Measurements from ENCODE around the gene NDRG4.
A peak's percentile ranks its signal among the peaks of the same experiment; 100 is the strongest.
"Not testable (repeated sequence)": the region's sequence is repeated elsewhere in the genome, so short reads cannot be mapped to it uniquely, and the experiment has no call there.

NDRG4 gene

GRCh38 chr16:58466396-58466795 lies 33.5 kb upstream of the NDRG4 start:
- DNase-seq, result no peak

DNA sequence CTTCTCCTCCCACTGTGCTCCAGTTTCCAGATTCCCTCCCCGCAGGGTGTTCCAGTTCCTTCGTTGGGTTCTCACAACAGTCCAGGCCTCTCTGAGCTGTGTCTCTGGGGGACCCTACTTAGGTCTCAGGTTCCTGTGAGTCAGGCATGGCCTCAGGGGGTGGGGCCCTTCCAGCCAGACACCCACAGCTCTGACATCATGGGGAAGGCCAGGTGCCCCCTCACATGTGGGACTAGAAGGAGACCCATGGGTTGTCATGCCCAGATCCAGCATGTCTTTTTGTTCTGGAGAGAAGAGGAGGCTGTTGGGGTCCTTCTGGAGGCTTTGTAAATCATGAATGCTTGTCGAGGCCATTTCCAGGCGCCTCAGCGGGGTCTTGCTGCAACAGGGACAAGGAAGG lies 32.0 kb upstream of the NDRG4 start:
- no peak for DNase-seq

DNA sequence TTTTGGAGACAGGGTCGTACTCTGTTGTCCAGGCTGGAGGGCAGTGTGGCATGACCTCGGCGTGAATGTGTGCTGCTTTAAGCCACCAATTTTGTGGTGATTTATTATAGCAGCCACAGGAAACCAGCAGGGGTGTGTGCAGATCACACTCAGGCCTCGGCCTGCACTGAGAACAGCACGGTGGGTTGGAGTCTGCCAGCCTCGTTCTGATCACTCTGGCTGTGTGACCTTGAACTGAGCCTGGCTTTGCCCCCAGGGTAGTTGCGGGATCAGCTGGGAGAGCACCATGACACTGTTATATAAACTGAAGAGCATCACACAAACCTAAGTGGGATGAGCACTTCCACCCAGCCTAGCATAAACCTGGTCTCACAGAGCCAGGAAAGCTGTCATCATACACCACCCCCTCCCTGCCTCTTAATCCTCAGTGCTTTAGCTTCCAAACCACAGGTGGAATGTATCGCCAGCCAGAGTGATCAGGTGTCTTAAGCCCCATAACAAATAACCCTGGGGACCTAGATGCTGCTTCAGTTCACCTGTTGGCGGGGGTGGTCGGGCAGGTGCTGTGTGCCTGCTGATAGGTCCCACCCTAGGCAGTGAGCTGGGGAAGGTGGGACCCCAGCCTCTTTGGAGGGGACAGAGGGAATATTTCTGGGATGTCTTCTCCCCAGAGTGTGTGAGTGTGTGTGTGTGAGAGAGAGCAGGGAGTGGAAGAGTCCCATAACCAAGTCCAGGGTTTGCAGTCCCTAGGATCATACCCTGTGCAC lies 28.6 kb upstream of the NDRG4 start:
- DNase-seq, result no peak

- DNase-seq, result no peak
Measured at GRCh38 chr16:58472266-58472665, 27.7 kb upstream of the NDRG4 start.

GRCh38 chr16:58472827-58473226 lies 27.1 kb upstream of the NDRG4 start:
- DNase-seq, result no peak

- no peak for DNase-seq
Measured at GRCh38 chr16:58474296-58474695, 25.6 kb upstream of the NDRG4 start.

DNA sequence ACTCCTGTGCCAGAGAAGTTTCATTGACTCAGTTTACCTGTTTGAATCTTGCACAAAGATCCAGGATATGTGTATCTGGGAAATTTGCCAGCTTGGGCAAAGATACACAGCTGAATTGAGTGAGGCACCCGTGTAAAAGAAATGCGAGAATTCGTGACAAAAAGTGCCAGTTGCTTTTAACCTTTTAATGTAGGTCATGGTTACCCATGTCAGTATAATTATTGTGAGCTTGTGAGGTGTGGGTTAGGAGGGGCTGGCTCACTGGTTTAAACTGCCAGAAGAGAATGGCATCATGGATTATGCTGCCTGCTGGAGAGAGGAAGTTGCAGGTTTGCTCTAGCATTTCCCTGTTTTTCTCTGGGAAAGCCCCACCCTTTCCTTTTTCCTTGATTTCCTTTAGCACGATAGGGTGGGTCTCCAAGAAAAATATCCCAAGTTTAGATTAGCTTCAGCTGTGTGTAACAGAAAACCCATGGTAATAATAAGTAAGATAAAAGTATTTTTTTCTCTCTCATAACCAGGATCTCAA lies 24.8 kb upstream of the NDRG4 start:
- no peak for DNase-seq

DNA sequence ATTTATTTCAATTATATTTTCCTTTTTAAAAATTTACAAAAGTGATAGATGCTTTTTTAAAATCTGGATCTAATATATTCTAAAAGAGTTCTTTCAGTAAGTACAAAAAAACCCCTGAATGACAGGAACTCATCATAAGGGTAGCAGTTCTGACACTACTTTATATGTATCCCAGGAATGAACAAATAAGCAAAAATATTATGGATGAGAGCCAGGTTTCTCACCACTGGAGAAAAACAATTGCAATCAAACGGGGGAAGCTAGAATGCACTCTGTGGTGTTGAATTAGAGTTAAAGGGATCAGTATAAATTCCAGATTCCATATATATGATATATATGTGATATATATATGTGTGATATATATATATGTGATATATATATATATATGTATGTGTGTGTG lies 23.2 kb upstream of the NDRG4 start:
- DNase-seq, result no peak

DNA sequence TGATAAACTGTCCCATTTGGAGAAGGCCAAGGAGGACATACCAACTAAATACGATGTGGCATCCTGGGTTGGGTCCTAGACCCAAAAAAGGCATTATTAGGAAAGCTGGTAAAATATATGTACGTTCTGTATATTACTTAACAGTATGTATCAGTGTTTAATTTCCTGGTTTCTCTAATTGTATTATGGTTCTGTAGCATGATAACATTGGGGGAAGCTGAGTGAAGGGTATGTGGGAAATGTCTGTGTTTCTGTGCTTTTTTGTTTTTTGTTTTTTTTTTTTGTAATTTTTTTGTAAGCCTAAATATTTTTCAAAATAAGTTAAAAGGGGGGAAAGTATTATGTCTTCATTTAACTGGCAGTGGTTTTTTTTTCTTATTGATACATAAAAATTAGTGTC lies 21.5 kb upstream of the NDRG4 start:
- DNase-seq, result no peak

- no peak for DNase-seq
Measured at GRCh38 chr16:58481226-58481869, 18.6 kb upstream of the NDRG4 start.

DNA sequence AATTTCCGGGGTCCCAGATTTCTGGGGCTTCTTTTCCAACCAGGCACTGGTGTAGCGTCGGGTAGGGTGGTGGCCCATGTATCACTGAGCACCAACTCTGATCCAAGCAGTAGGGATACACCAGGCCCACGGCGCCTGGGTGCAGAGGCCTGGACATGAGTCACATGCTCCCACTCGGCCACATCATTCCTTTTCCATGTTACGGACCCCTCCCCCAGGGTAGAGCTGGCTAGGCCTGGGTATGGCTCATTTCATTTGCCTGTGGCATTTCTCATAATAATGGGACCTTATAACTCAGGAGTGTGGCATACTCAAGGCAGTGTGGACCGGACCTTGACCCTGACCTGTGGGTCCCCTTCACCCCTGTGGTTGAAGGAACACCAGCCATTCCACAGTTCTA lies 18.0 kb upstream of the NDRG4 start:
- no peak for DNase-seq

DNA sequence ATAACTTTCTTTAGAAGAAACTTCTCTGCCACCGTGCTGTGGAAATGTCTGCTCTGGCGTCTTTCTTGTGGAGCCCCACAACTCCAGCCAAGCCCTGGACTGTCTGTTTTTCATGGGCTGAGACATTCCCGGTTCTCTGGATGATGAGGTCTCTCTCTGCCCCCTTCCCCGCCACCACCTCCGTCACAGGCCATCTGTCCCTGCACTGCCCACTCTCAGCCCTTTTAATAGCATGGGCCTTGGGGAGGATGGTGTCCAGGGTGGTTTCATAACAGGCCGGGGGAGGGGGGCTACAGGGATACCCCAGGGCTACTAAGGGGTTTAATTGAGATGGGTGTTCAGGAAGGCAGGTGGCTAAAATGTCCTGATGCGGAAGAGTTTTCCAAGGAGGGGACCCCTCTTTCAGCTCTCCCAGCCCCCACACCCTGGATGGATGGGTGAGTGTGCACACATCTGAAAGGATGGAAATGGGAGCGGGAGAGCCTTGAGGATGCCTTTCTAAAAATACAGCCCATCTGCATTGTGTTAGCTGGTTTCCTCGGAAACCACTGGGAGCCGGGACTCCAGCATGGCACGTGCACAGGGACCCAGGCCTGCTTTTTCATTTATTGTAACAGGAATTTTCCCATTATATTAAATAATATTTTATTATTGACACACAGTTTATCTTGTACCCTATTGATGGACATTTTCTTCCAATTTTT lies 14.6 kb upstream of the NDRG4 start:
- DNase-seq, result no peak

DNA sequence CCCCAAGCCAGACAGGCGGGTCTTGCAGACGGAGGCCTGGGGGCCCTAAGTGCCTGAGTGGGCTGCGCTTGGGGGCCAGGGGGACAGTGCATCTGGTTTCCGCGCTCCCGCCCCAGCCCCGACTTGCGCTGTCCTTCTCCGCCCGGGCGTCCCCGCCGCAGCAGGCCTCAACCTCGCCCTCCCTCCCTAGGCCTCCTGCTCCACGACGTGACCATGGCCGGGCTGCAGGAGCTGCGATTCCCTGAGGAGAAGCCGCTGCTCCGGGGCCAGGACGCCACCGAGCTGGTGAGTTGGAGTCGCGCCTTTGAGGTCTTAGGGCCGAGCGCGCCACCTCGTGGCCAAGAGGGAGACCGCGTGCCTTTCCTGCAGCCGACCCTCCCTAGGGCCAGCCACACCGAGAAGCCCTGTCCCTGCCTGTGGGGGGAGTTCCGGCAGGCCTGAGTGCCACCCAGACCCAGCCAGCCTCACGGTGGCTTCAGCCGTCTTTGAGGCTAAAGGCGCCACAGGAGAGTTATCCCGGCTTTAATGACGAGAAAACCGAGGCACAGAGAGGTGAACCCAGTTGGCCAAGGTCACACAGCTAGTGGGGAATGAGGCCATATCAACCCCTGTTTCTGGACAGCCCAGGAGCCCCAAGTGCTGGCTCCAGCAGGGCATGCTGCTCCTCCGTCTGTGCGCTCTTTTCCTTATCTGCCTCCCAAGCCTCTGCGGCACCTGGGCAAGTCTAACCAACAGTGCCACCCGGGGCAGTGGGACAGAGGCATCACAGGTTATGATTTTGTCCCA lies 12.2 kb upstream of the NDRG4 start:
- DNase-seq, result peak; percentile 71

- DNase-seq, result no peak
Measured at GRCh38 chr16:58488531-58488930, 11.4 kb upstream of the NDRG4 start.

GRCh38 chr16:58490065-58490464 lies 9.9 kb upstream of the NDRG4 start:
- no peak for DNase-seq

GRCh38 chr16:58490539-58490938 lies 9.4 kb upstream of the NDRG4 start:
- DNase-seq, result not testable (repeated sequence)

DNA sequence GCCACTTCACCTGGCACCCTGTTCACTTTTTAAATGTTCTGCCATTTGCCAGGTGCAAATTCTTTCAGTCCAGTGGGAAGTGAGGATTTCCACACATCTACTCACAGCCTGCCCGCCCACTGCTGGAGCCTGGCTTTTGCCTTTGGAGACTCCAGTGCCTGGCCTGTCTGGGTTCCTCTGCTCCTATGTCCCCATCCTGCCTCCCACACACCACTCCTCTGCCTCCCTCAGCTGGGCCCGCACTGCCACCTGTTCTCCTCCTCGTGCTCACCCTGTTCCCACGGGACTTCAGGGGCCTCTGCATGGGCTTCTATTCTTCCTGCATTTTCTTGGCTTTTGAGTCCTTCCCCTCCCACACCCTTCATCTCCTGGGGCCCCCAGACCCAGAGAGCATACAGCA lies 7.9 kb upstream of the NDRG4 start:
- DNase-seq, result no peak

- DNase-seq, result no peak
Measured at GRCh38 chr16:58492735-58493134, 7.2 kb upstream of the NDRG4 start.

- DNase-seq, result no peak
Measured at GRCh38 chr16:58493756-58494431, 6.0 kb upstream of the NDRG4 start.

GRCh38 chr16:58494981-58495520 lies 4.9 kb upstream of the NDRG4 start:
- DNase-seq, result peak; percentile 81

GRCh38 chr16:58495521-58496331 lies 4.2 kb upstream of the NDRG4 start:
- no peak for DNase-seq
